HepG2 (cell line): ENCODE data around the gene KDM7A. TPM values are rescaled to one million over a fixed set of nuclear protein-coding genes. Genes with fewer than 3 reads are reported as not detected.
A peak's percentile ranks its signal among the peaks of the same experiment; 100 is the strongest.

Experiments
- ATF3 ChIP-seq: sonication (generic); formaldehyde crosslinking; IDR thresholded peaks from 2 replicates; pipeline ENCODE4 v1.4.0; 2020; ENCODE audit warnings: missing genetic modification reagents
- HDAC2 ChIP-seq: sonication (generic); formaldehyde crosslinking; IDR thresholded peaks from 2 replicates; pipeline ENCODE4 v1.4.0; 2020; ENCODE audit warnings: missing genetic modification reagents
- KLF16 ChIP-seq, 2 experiments: sonication (generic) in 1 of 2; formaldehyde crosslinking in 1 of 2; IDR thresholded peaks; 2 replicates each; pipeline versions ENCODE4 v1.6.1 to v1.8.0; 2016 to 2023; ENCODE audit warnings: missing genetic modification reagents in 2 of 2, missing compliant biosample characterization in 1 of 2
- NAIF1 ChIP-seq: sonication (generic); formaldehyde crosslinking; IDR thresholded peaks from 2 replicates; pipeline ENCODE4 v1.5.0; 2020; ENCODE audit warnings: mild to moderate bottlenecking, missing genetic modification reagents, borderline replicate concordance
- PRDM15 ChIP-seq: sonication (generic); formaldehyde crosslinking; IDR thresholded peaks from 2 replicates; pipeline ENCODE4 v1.4.0; 2020; ENCODE audit warnings: missing genetic modification reagents
- RNF219 ChIP-seq: sonication (generic); formaldehyde crosslinking; IDR thresholded peaks from 2 replicates; pipeline ENCODE4 v1.5.0; 2020; ENCODE audit warnings: mild to moderate bottlenecking, missing genetic modification reagents
- SAP130 ChIP-seq: IDR thresholded peaks from 2 replicates; pipeline ENCODE4 v1.6.1; 2016; ENCODE audit warnings: low read depth
- SMAD1 ChIP-seq: sonication (generic); formaldehyde crosslinking; IDR thresholded peaks from 2 replicates; pipeline ENCODE4 v1.4.0; 2020; ENCODE audit warnings: missing genetic modification reagents, low read depth, mild to moderate bottlenecking, borderline replicate concordance
- SNRNP70 ChIP-seq: fragments of 200-400 bp; formaldehyde crosslinking; IDR thresholded peaks from 2 replicates; pipeline ENCODE4 v1.6.1; 2017; ENCODE audit warnings: mild to moderate bottlenecking, low read depth, low read length, moderate library complexity
- SRSF1 ChIP-seq: fragments of 200-400 bp; formaldehyde crosslinking; optimal IDR thresholded peaks from 2 replicates; pipeline ENCODE3; 2017; ENCODE audit warnings: mild to moderate bottlenecking, low read depth, low read length, moderate library complexity
- TAF15 ChIP-seq: fragments of 200-400 bp; formaldehyde crosslinking; IDR thresholded peaks from one replicate; pipeline ENCODE4 v1.6.1; 2018; ENCODE audit warnings: mild to moderate bottlenecking, low read depth, low read length; ENCODE audit not compliant: poor library complexity, severe bottlenecking
- TBL1XR1 ChIP-seq: fragments of 150-350 bp; IDR thresholded peaks from 2 replicates; pipeline ENCODE4 v1.6.1; 2014; ENCODE audit warnings: borderline replicate concordance, low read length; ENCODE audit not compliant: partially characterized antibody
- TIGD3 ChIP-seq: sonication (generic); formaldehyde crosslinking; IDR thresholded peaks from 2 replicates; pipeline ENCODE4 v1.5.1; 2020; ENCODE audit warnings: mild to moderate bottlenecking, missing genetic modification reagents, borderline replicate concordance
- TSC22D2 ChIP-seq: sonication (generic); formaldehyde crosslinking; IDR thresholded peaks from 2 replicates; pipeline ENCODE4 v1.5.1; 2020; ENCODE audit warnings: missing genetic modification reagents, mild to moderate bottlenecking, borderline replicate concordance
- ZFX ChIP-seq: sonication (generic); formaldehyde crosslinking; IDR thresholded peaks from 2 replicates; pipeline ENCODE4 v1.4.0; 2020; ENCODE audit warnings: mild to moderate bottlenecking, low read depth, missing genetic modification reagents, moderate library complexity
- ZMAT3 ChIP-seq: sonication (generic); formaldehyde crosslinking; conservative IDR thresholded peaks from 2 replicates; pipeline ENCODE4 v1.7.0; 2021; ENCODE audit warnings: missing genetic modification reagents
- ZNF382 ChIP-seq: sonication (generic); formaldehyde crosslinking; IDR thresholded peaks from 2 replicates; pipeline ENCODE4 v1.5.0; 2020; ENCODE audit warnings: missing genetic modification reagents, mild to moderate bottlenecking, borderline replicate concordance
- ZNF460 ChIP-seq: sonication (generic); formaldehyde crosslinking; IDR thresholded peaks from 2 replicates; pipeline ENCODE4 v1.5.1; 2020; ENCODE audit warnings: missing genetic modification reagents, mild to moderate bottlenecking, borderline replicate concordance
- ZNF496 ChIP-seq: sonication (generic); formaldehyde crosslinking; IDR thresholded peaks from 2 replicates; pipeline ENCODE4 v1.8.1; 2023; ENCODE audit warnings: mild to moderate bottlenecking, moderate library complexity, missing genetic modification reagents; ENCODE audit not compliant: insufficient replicate concordance
- ZNF563 ChIP-seq: sonication (generic); formaldehyde crosslinking; IDR thresholded peaks from 2 replicates; pipeline ENCODE4 v1.8.0; 2022; ENCODE audit warnings: mild to moderate bottlenecking, moderate library complexity, missing genetic modification reagents
- ZNF644 ChIP-seq: IDR thresholded peaks from 2 replicates; pipeline ENCODE4 v1.6.1; 2016; ENCODE audit warnings: low read depth
- polyA plus RNA-seq, 8 experiments: library from polyadenylated mRNA; depleted of rRNA in 3 of 8; stranded (reverse) in 7 of 8; unstranded in 1 of 8; fragments of >200 nt; fragmentation: Illumina TruSeq in 4 of 8; extraction: Trizol in 4 of 8; gene quantifications; 2 replicates each; pipeline versions ENCODE4 v1.2.1 to v1.2.3, GENCODE V29; 2011 to 2016; ENCODE audit warnings: low read depth in 4 of 8, missing spikeins in 1 of 8, mixed read lengths in 1 of 8; ENCODE audit not compliant: insufficient read depth in 1 of 8
- total RNA-seq, 5 experiments: library from RNA; depleted of rRNA; stranded (reverse); fragments of >200 nt; fragmentation: Illumina TruSeq; extraction: Trizol; gene quantifications; 2 replicates each; pipeline ENCODE4 v1.2.3, GENCODE V29; 2016; ENCODE audit warnings: low read depth in 1 of 5

The KDM7A gene
- total and polyA plus RNA-seq, 2 of the 13 experiments (the other 11 are each of a cell fraction or from before 2014, with no cell fraction given) = 10.8 to 16.8 TPM

GRCh38 chr7:140062528-140063299, 114.1 kb downstream of the KDM7A start, which contains the start of gene PARP12 (continued):
- TF ChIP-seq ZMAT3 (CRISPR knock-in tag) (no peak), PRDM15 (CRISPR knock-in tag) (no peak; the same call in 1 of the 2 replicates), ZNF382 (CRISPR knock-in tag) (no peak), TBL1XR1 (no peak), TIGD3 (no peak), HDAC2 (CRISPR knock-in tag) (no peak), SNRNP70 (no peak), ATF3 (CRISPR knock-in tag) (0 out of 2 replicates have a peak, but pooled peaks have one; percentile 22), ZNF644 (CRISPR knock-in tag) (no peak), RNF219 (CRISPR knock-in tag) (no peak), SRSF1 (no peak), KLF16 (CRISPR knock-in tag; IDR thresholded peaks at IDR 0.05) (peak in 1 of 2 experiments; percentile 46; a peak in 2 of 4 replicates), ZNF563 (peak; percentile 91; the same call in 1 of the 2 replicates), SAP130 (CRISPR knock-in tag) (peak; percentile 85), TSC22D2 (no peak), ZNF496 (CRISPR knock-in tag) (no peak), ZFX (CRISPR knock-in tag) (peak; percentile 87), SMAD1 (CRISPR knock-in tag) (no peak), TAF15 (no peak), ZNF460 (CRISPR knock-in tag) (peak; percentile 42; the same call in 1 of the 2 replicates), NAIF1 (no peak)
